Right lobe of liver (tissue), 4 donors: Measurements from ENCODE around the gene RYR3.

Experiments
- CTCF ChIP-seq, 4 donors: fragments of 200-600 bp in 3 of 4; fragments of 450-650 bp in 1 of 4; IDR thresholded peaks; one replicate each; pipeline versions ENCODE4 v1.5.1 to v1.8.0; 2016 to 2022; ENCODE audit warnings: antibody characterized with exemption in 4 of 4, mild to moderate bottlenecking in 2 of 4
- POLR2A ChIP-seq: fragments of 450-650 bp; IDR thresholded peaks from one replicate; pipeline ENCODE4 v1.6.1; 2017; ENCODE audit warnings: antibody characterized with exemption, mild to moderate bottlenecking
- donor health status: DM: no; HTN: no; CAD: no.
- donor health status: DM: no; HTN: no; CAD: no.
- donor health status: DM: no; HTN: yes; CAD: no.

- TF ChIP-seq CTCF (IDR thresholded peaks at IDR 0.05) = no peak
- TF ChIP-seq POLR2A = no peak
Measured at GRCh38 chr15:33621141-33621540, 310.4 kb downstream of the RYR3 start.
